GM03348 (cell line): ENCODE data around the gene DSE.
A peak's percentile ranks its signal among the peaks of the same experiment; 100 is the strongest.

ENCODE experiments used
- DNase-seq: peaks from one replicate; pipeline ENCODE4 v3.0.0; 2012; ENCODE audit warnings: low spot score

The DSE gene

GRCh38 chr6:116413357-116413756 lies 42.6 kb downstream of the DSE start:
- no peak for DNase-seq

- DNase-seq: no peak
Measured at GRCh38 chr6:116417661-116418060, 46.9 kb downstream of the DSE start.

- DNase-seq: no peak
Measured at GRCh38 chr6:116419069-116419786, 48.5 kb downstream of the DSE start.

GRCh38 chr6:116420341-116420740 lies 49.6 kb downstream of the DSE start:
- DNase-seq: no peak

GRCh38 chr6:116422238-116422637 lies 51.5 kb downstream of the DSE start:
- no peak for DNase-seq

- DNase-seq: peak; percentile 32
Measured at GRCh38 chr6:116424001-116424400, 53.3 kb downstream of the DSE start.

- DNase-seq: no peak
Measured at GRCh38 chr6:116426551-116426950, 55.8 kb downstream of the DSE start.

GRCh38 chr6:116429111-116429510 lies 58.4 kb downstream of the DSE start:
- DNase-seq: no peak

GRCh38 chr6:116430860-116431259 lies 60.1 kb downstream of the DSE start:
- DNase-seq: no peak

GRCh38 chr6:116431964-116432595 lies 61.3 kb downstream of the DSE start:
- no peak for DNase-seq

- no peak for DNase-seq
Measured at GRCh38 chr6:116433206-116433712, 62.5 kb downstream of the DSE start.

- DNase-seq: no peak
Measured at GRCh38 chr6:116434056-116434725, 63.4 kb downstream of the DSE start.

- no peak for DNase-seq
Measured at GRCh38 chr6:116436586-116436985, 65.8 kb downstream of the DSE start.

GRCh38 chr6:116437656-116438055 lies 66.9 kb downstream of the DSE start:
- no peak for DNase-seq

- no peak for DNase-seq
Measured at GRCh38 chr6:116438590-116439448, 68.1 kb downstream of the DSE start.

GRCh38 chr6:116439522-116440051 lies 68.8 kb downstream of the DSE start:
- peak; percentile 18 for DNase-seq

- no peak for DNase-seq
Measured at GRCh38 chr6:116443105-116443504, 72.4 kb downstream of the DSE start.

GRCh38 chr6:116444092-116444491 lies 73.3 kb downstream of the DSE start:
- peak; percentile 47 for DNase-seq

GRCh38 chr6:116444575-116444974 lies 73.8 kb downstream of the DSE start:
- DNase-seq: no peak

GRCh38 chr6:116445102-116445501 lies 74.4 kb downstream of the DSE start:
- DNase-seq: no peak

GRCh38 chr6:116446399-116446798 lies 75.7 kb downstream of the DSE start:
- peak; percentile 39 for DNase-seq

- no peak for DNase-seq
Measured at GRCh38 chr6:116447052-116447451, 76.3 kb downstream of the DSE start.
